Gastroesophageal sphincter (tissue), 4 donors: ENCODE data around the gene CHERP. TPM values are rescaled to one million over a fixed set of nuclear protein-coding genes. Genes with fewer than 3 reads are reported as not detected.

ENCODE experiments used
- ATAC-seq: fragments of 150-250 bp; one replicate; pipeline ENCODE4 v1.9.1; 2016; ENCODE audit warnings: mild to moderate bottlenecking, moderate library complexity
- H3K27ac ChIP-seq, 4 donors: fragments of 200-600 bp; sonication (generic) in 3 of 4; 1 replicate in 3 of 4; 2 replicates in 1 of 4; pipeline ENCODE4 v1.5.1; 2016 to 2019
- H3K27me3 ChIP-seq: fragments of 200-600 bp; sonication (generic); one replicate; pipeline ENCODE4 v1.5.1; 2019
- H3K36me3 ChIP-seq, 2 donors: fragments of 200-600 bp; sonication (generic); one replicate each; pipeline ENCODE4 v1.5.1; 2019; ENCODE audit warnings: control low read depth in 1 of 2
- H3K4me1 ChIP-seq, 3 donors: fragments of 200-600 bp; sonication (generic); 1 replicate in 2 of 3; 2 replicates in 1 of 3; pipeline ENCODE4 v1.5.1; 2016 to 2019; ENCODE audit warnings: control low read depth in 2 of 3
- H3K4me3 ChIP-seq, 2 donors: fragments of 200-600 bp; sonication (generic); one replicate each; pipeline ENCODE4 v1.5.1; 2019; ENCODE audit warnings: mild to moderate bottlenecking in 1 of 2, moderate library complexity in 1 of 2
- H3K9me3 ChIP-seq, 3 donors: fragments of 200-600 bp; sonication (generic); one replicate each; pipeline ENCODE4 v1.5.1; 2017 to 2019; ENCODE audit warnings: control low read depth in 2 of 3
- EP300 ChIP-seq: sonication (generic); formaldehyde crosslinking; IDR thresholded peaks from one replicate; pipeline ENCODE4 v1.6.1; 2017; ENCODE audit warnings: antibody characterized with exemption, mild to moderate bottlenecking
- POLR2A ChIP-seq, 2 donors: fragments of 450-650 bp; IDR thresholded peaks; one replicate each; pipeline ENCODE4 v1.6.1; 2017; ENCODE audit warnings: antibody characterized with exemption in 2 of 2, mild to moderate bottlenecking in 2 of 2, moderate library complexity in 1 of 2
- POLR2AphosphoS5 ChIP-seq: sonication (generic); formaldehyde crosslinking; IDR thresholded peaks from one replicate; pipeline ENCODE4 v1.6.1; 2017; ENCODE audit warnings: antibody characterized with exemption
- WGBS, 2 donors: methylation state at CpG; one replicate each; pipeline ENCODE4 v1.1.5; 2018; ENCODE audit warnings: low coverage in 1 of 2; 5-methylcytosine and 5-hydroxymethylcytosine counted together
- total RNA-seq, 4 donors: library from RNA; depleted of rRNA; stranded (reverse); fragments of >200 nt; gene quantifications; one replicate each; pipeline ENCODE4 v1.1.0, GENCODE V29; 2016
- TF ChIP-seq, protein P1 (sequence below), 4 experiments: fragments of 200-600 bp in 2 of 4; fragments of 450-650 bp in 2 of 4; sonication (generic) in 1 of 4; IDR thresholded peaks; one replicate each; pipeline ENCODE4 v1.5.1; 2017 to 2019; ENCODE audit warnings: antibody characterized with exemption in 4 of 4, mild to moderate bottlenecking in 2 of 4, moderate library complexity in 2 of 4

The CHERP gene
- total RNA-seq, 4 donors from 2014 or later: 5.7 to 12.7 (median 6.6) TPM

DNA sequence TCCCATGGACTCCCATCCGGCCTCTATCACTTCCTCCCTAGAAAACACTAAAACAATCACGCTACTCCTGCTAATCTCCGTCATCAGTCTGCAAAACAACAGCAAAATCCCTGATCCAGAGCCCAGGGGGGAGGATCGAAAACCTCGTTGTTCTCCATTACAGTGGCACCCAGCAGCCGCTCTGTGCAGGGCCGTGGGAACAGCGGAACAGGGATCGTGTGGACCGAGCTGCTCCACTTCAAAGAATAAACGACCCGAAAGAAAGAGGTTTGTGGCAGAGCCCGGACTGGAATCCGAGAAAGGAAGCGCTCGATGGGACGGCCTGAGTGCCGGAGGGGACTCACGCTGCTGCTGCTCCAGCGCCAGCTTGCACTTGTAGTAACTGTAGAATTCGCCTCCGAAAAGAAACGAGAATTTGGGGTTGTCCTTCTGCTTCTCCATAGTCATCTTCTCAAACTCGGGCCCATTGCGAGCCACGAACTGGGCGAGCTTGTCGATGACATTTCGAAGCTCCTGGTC is 652 bp downstream of the CHERP start:
- Histone ChIP-seq H3K9me3 (no peaks in the 10 kb centered on the region), H3K4me1 (peaks cover 0 to 78% (median 17%) of the 10 kb centered on the region in 3 donors), H3K27ac (peak overlapping the region; percentile 26 to 91 (median 88)), H3K36me3 (peaks cover 0 to 38% of the 10 kb centered on the region in 2 donors), H3K27me3 (no peaks in the 10 kb centered on the region), H3K4me3 (peak overlapping the region; percentile 77 to 99)
- 0% methylated on average over 1 to 21 of the region's 29 CpGs for WGBS, 2 donors
- ATAC-seq: no peak
- TF ChIP-seq POLR2AphosphoS5: no peak
- no peak for TF ChIP-seq POLR2A (IDR thresholded peaks at IDR 0.05)
- TF ChIP-seq, protein P1, sequence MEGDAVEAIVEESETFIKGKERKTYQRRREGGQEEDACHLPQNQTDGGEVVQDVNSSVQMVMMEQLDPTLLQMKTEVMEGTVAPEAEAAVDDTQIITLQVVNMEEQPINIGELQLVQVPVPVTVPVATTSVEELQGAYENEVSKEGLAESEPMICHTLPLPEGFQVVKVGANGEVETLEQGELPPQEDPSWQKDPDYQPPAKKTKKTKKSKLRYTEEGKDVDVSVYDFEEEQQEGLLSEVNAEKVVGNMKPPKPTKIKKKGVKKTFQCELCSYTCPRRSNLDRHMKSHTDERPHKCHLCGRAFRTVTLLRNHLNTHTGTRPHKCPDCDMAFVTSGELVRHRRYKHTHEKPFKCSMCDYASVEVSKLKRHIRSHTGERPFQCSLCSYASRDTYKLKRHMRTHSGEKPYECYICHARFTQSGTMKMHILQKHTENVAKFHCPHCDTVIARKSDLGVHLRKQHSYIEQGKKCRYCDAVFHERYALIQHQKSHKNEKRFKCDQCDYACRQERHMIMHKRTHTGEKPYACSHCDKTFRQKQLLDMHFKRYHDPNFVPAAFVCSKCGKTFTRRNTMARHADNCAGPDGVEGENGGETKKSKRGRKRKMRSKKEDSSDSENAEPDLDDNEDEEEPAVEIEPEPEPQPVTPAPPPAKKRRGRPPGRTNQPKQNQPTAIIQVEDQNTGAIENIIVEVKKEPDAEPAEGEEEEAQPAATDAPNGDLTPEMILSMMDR (IDR thresholded peaks at IDR 0.05): no peak
- TF ChIP-seq EP300: no peak

DNA sequence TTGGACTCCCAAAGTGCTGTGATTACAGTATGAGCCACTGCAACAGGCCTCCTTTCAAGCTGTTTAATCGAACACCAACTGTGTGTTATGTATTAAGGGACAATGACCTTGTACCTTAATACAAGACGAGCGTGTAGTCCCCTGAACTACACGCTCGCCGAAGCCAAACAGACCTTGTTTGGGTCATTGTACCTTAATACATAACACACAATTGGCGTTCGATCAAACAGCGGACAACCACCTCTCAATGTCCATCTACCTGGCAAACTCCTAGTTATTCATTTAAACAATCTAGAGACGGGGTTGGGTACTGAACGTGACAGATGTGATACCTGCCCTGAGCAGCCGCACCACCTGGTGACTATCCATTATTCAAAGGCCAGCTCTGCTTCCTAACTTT is 1.3 kb downstream of the CHERP start:
- no peak for TF ChIP-seq POLR2AphosphoS5
- TF ChIP-seq, protein P1 (IDR thresholded peaks at IDR 0.05): no peak
- TF ChIP-seq POLR2A (IDR thresholded peaks at IDR 0.05): no peak
- TF ChIP-seq EP300: no peak
- no peak for ATAC-seq
- H3K4me3 ChIP-seq: peak overlapping the region in 1 of 2 donors; percentile 99
- WGBS, 2 donors: 69 to 78% methylated on average over 7 to 12 of the region's 12 CpGs
- no peaks in the 10 kb centered on the region for H3K9me3 ChIP-seq
- no peak overlapping the region for H3K27ac ChIP-seq
- peaks cover 0 to 44% of the 10 kb centered on the region in 2 donors for H3K36me3 ChIP-seq
- H3K4me1 ChIP-seq: peaks cover 0 to 80% (median 17%) of the 10 kb centered on the region in 3 donors
- H3K27me3 ChIP-seq: no peaks in the 10 kb centered on the region

DNA sequence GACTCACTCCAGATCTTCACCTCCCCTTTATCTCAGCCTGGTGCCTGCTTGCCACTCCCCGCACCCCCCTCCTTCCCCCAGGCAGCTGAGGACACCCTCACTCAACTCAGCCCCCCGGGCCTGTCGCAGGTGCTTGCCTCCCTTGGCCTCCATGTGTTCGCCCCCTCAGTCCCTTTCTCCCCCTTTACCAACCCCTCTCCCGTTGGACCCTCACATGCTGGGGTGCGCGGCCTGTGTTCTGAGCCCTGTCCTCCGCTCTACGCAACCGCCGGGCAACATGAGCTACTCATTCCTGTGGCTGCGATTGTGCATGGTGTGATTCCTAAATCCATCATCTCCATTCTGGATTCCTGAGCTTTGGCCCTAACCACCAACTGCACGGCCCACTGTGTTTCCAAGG is 5.1 kb downstream of the CHERP start:
- Histone ChIP-seq H3K27ac (no peak overlapping the region), H3K9me3 (no peaks in the 10 kb centered on the region), H3K4me1 (peaks cover 0 to 56% (median 17%) of the 10 kb centered on the region in 3 donors), H3K27me3 (no peaks in the 10 kb centered on the region), H3K4me3 (no peak overlapping the region), H3K36me3 (peaks cover 0 to 83% of the 10 kb centered on the region in 2 donors)
- no peak for ATAC-seq
- TF ChIP-seq, protein P1 (IDR thresholded peaks at IDR 0.05): no peak
- TF ChIP-seq POLR2A (IDR thresholded peaks at IDR 0.05): no peak
- WGBS, 2 donors: 87 to 89% methylated on average over 11 of the region's 13 CpGs

DNA sequence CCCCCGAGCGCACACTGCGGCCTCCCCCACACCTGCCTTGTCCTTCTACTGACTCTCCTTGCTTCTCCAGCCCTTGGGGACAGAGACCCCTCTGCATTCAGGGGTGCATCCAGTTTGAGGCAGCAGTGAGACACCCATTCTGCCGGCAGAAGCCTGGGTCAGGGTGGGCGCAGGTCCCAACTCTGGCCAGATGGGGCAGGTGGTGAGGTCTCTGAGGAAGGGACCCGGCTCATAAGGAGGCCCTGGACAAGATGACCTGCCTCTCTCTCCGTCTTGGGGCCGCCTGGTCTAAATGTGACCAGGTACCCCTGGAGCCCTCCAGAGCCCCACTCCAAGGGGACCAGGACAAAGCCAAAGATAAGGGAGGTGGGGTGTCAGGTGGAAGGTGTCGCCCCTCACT is 6.1 kb downstream of the CHERP start:
- Histone ChIP-seq H3K4me1 (peaks cover 0 to 48% (median 13%) of the 10 kb centered on the region in 3 donors), H3K9me3 (no peaks in the 10 kb centered on the region), H3K27ac (no peak overlapping the region), H3K36me3 (peaks cover 0 to 93% of the 10 kb centered on the region in 2 donors), H3K4me3 (no peak overlapping the region), H3K27me3 (no peaks in the 10 kb centered on the region)
- WGBS, 2 donors: 90% methylated on average over 3 of the region's 9 CpGs; no CpG with 5 or more reads in 1 of the 2 donors
- TF ChIP-seq EP300 (no peak), POLR2AphosphoS5 (no peak), POLR2A (IDR thresholded peaks at IDR 0.05) (no peak)
- TF ChIP-seq, protein P1 (IDR thresholded peaks at IDR 0.05): no peak
- no peak for ATAC-seq

DNA sequence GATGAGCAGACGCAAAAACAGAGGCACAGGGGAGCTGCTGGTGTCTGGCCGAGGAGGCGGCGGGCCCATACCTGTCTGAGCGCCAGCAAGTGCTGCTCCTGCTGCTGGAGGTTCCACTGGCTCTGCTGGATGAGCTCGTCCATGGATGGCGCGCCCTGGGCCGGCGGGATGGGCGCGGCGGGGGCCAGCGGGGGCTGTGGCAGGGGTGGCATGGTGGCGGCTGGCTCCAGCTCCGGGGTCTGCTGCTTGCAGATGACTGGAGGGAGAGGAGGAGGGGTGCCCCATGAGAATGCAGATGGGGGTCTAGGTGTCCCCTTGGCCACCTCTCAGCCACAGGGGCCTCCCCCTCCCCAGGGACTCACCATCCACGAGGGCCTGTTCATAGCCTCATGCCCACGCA is 6.9 kb downstream of the CHERP start:
- ATAC-seq: no peak
- H3K4me1 ChIP-seq: peaks cover 0 to 40% (median 9%) of the 10 kb centered on the region in 3 donors
- H3K27me3 ChIP-seq: no peaks in the 10 kb centered on the region
- peaks cover 0 to 97% of the 10 kb centered on the region in 2 donors for H3K36me3 ChIP-seq
- no peaks in the 10 kb centered on the region for H3K9me3 ChIP-seq
- no CpG with 5 or more reads among the region's 18 CpGs for WGBS, 2 donors
- H3K4me3 ChIP-seq: no peak overlapping the region
- H3K27ac ChIP-seq: no peak overlapping the region
- TF ChIP-seq, protein P1 (IDR thresholded peaks at IDR 0.05): no peak
- no peak for TF ChIP-seq POLR2AphosphoS5
- no peak for TF ChIP-seq EP300
- TF ChIP-seq POLR2A (IDR thresholded peaks at IDR 0.05): no peak
